Activated T-cell treated with anti-CD3 and anti-CD28 coated beads for 1 hour (primary cell): ENCODE measurements around the gene CEP192.
"Not testable (repeated sequence)": the region's sequence is repeated elsewhere in the genome, so short reads cannot be mapped to it uniquely, and the experiment has no call there.

ENCODE experiments used
- DNase-seq: peaks from one replicate; pipeline ENCODE4 v3.0.0-alpha.2; 2020; ENCODE audit warnings: low read depth

CEP192 gene

DNA sequence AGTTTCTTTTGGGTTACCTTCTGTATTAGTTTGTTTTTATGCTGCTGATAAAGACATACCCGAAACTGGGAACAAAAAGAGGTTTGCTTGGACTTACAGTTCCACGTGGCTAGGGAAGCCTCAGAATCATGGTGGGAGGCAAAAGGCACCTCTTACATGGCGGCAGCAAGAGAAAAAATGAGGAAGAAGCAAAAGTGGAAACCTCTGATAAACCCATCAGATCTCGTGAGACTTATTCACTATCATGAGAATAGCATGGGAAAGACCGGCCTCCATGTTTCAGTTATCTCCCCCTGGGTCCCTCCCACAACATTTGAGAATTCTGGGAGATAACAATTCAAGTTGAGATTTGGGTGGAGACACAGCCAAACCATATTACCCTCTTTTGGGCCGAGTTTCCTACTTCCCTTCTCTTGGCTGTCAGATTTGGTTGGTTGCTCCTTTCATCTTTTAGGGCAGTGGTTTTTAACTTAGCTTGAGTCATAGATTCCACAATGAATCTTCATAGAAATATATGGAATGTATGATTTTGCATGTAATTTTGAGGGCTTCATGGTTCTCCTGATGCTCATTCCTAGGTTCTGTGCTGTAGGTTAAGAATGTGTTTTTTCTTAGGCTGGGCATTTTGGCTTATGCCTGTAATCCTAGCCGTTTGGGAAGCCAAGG, 44.2 kb downstream of the CEP192 start:
- DNase-seq: no peak

DNA sequence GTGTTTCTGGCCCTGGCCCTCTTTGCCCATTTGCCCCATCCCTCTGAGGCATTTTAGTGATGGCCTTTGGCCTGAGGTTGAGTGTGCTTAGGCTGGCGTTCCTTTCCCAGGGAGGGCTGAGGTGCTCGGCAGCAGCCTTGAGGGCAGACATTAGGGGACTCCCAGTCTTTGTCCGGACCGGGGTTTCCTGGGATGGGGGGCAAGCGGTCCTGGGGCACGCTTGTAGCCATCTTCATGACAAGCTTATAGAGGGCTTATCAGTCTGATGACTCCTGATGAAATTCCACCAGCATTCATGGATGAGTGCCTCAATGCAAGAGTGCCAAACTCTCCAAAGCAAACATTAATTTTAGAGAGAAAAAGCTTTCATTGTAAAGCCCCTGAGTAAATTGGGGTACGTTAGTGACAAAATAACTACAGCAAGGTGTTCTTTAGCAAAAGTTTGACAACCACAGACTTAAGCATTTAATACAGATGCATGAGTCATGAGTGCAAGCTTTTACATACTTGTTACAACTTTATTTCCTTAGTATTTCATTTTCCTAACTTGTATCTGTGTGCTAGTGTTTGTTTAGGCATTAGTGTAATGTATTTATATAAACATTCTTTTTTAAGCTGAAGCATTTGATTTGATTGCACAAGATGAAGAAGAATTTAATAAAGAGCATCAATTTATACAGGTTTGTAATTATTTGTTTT, 45.6 kb downstream of the CEP192 start:
- no peak for DNase-seq

DNA sequence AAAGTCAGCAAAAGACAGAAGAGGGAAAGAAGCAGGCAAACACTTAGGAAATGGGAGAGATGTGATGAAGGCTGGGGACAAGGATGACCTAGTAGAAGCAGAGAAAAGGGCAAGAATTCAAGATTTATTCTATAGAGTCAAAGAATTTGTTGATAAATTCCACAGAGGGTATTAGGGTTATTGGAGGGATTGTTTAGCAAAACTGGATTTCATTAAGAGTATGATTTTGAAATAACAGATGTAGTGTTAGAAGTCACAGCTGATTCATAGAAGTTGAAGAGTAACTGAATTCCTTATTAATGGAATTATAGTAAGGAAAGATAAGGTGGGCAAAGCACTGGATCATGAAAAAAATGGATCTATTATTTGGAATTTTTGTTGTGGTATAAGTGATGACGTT, 48.6 kb downstream of the CEP192 start:
- DNase-seq: no peak

DNA sequence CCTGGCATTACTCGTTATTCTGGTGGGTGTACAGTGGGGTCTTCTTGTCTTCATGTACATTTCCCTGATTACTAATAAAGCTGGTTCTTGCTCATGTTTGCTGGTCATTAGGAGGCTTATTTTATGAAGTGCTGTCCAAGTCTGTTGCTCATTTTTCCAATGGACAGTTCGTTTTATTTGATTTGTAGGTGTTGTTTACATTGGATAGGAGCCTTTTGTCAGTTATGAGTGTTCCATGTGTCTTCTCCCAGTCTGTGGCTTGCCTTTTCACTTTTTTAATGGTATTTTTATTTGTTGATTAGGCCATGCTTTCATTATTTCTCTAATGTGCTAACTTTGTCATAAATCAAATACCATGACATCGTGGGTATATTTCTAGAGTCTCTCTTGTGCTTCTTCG, 51.9 kb downstream of the CEP192 start:
- DNase-seq: no peak

DNA sequence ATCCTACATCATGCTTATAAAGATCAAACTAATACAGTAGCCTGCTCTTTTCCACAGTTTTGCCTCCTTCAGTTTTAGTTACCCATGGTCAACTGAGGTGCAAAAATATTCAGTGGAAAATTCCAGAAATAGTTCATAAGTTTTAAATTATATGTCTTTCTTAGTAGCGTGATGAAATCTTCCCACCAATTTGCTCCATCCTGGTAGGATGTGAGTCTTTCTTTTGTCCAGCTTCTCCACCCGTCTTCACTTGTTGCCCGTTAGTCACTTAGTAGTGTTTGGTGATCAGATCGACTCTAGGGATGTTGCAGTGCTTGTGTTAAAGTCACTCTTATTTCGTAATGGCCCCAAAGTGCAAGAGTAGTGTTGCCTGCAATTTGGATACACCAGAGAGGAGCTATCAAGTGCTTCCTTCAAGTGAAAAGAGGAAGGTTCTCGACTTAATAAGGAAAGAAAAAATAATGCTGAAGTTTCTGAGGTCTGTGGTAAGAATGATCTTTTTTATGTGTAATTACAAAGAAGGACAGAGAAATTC, 57.0 kb downstream of the CEP192 start:
- DNase-seq: no peak

DNA sequence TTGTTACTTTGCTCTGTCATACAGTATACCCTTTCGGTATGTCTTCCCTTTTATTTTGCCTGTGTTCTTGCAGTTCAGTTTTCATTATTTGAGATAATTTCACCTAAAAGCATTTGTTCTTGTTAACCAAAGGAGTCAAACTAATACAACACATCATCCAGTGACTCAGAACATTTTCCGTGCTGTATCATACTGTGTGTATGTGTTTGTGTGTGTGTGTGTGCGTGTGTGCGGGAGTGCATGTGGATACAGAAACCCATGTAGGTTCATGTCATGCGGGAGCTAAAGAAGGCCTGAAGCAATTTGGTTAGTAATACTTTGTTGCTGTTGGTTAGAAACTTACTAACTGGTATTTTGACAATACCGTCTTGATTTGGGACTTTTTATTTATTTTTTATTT, 60.0 kb downstream of the CEP192 start:
- DNase-seq: no peak

DNA sequence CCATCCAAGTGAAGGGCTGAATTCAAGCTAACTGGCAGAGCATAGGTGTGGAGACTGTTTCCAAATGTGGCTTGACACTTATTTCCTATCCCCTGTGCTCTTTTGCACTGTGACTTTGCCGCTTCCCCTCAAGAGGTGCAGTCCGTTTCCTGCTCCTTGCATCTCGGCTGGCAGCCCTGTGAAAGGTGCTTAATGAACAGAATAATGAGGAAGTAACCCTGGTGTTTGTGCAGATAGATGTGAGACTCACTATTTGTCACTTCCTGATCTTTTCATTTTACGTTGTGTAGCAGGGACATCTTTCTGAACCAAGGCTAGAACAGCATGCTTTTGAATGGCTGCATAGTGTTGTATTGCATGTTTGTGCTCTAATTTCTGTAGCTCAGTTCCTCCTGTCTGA, 60.8 kb downstream of the CEP192 start:
- DNase-seq: no peak

DNA sequence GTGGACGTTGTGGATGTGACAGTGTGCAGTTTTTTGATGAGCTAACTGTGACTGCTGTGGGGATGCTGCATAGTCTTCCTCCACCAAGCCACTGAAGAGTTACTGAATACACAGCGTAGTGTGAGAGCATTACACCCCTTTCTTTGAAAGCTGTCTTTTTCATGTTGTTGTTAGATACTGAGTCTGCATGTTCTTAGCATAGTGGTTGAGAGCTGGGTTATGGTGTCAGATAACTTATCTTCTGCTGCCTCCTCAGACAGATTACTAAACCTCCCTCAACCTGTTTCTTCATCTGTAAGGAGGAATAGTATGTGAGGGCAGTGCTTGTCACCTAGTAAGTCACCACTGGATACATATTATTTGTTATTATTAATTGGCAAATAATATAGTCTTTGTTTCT, 63.2 kb downstream of the CEP192 start:
- DNase-seq: no peak

DNA sequence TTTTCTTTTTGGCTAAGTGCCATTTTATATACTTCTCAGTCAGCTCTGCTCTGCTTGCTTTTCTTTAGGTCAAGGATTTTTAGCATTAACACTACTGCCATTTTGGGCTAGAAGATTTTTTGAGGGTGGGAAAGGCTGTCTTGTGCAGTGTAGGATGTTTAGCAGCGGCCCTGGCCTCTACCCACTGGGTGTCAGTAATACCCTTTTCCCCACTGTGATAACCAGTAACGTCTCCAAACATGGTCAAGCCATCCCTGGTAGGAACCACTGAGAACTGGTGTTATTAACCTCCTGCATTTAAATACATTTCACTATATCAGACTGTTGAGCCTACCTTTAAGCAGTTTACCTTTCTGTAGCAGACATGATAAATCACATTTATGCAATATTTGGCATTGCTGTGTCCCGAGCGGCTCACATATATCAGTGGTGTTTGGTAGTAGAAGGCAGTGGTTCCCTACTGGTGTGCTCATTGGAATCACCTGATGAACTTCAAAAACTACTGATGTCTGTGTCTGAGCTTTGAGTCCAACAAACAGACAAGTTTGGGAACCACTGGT, 70.5 kb downstream of the CEP192 start:
- DNase-seq: no peak

DNA sequence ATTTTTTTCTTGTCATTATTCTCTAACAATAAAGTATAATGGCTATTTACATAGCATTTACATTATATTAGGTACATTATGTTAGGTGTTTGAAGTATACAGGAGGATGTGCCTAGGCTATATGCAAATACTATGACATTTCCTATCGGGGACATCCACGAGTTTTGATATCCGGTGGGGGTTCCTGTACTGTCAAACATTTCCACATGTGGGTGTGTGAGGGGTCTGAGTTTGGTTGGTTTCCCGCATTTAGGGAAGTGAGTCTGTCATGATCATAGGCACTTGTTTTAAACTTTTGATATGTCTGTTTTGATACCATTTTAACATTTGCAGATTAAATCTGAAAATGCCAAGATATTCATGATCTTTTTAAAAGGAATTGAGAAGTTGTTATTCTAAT, 76.0 kb downstream of the CEP192 start:
- no peak for DNase-seq

DNA sequence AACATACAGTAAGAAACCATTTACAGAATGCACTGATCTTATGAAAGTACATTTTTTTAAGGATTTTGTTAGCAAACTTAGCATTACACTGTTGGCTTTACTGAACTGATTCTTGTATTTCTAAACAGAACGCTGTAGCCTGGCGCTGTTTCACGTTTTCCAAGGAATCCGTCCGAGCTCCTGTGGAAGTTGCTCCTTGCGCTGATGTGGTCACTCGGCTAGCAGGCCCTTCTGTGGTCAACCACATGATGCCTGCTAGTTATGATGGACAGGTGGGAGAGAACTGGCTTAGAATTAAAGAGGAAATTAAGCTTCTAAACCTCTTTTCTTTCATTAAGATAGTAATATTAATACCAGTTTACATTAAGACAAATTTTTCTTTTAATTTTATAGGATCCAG, 76.8 kb downstream of the CEP192 start:
- no peak for DNase-seq

DNA sequence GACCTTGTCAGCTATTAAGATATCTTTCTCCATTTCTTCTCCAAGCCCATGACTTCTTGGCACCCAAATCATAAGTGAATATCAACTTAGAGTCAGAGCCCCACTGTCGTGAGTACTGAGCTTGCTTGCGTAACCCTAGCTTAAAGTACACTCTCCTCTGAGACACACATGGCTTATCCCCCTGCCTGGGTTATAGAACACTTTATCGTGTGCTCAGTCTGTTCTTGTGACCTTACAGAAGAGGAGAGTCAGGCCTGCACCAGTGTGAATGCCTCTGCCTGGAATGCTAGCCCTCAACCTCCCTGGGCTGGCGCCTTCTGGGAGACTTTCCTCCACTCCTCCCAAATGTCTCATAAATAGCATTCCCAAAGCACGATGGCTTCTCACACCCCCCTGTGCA, 79.3 kb downstream of the CEP192 start:
- DNase-seq: no peak

DNA sequence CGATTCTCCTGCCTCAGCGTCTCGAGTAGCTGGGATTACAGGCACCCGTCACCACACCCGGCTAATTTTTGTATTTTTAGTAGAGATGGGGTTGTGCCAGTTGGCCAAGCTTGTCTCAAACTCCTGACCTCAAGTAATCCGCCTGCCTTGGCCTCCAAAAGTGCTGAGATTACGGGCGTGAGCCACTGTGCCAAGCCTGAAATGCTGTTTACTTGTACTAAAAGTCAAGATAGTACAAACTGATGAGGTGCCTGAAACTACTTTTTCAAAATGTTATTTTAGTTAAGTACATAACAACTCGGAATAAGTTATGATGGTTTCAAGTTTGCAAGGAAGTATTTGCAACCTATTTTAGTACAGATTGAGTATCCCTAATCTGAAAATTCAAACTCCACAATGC, 85.7 kb downstream of the CEP192 start:
- DNase-seq: no peak

DNA sequence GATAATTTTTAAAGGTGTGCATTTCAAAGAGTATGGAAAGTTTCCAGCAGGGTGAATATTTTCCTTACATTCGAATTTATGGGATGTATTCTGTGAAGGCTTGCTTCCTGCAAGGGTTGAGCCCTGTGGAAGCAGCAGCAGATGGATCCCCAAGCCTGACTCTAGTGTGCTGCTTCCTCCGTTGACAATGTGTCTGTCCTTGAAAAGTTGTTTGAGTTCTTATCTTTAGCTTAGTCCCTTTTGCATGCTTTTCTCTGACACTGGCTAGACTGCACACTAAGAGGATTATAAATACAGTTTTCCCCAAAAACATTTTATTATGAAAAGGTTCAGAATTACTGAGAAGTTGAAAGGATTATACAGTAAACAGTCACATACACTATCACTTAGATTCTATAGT, 86.3 kb downstream of the CEP192 start:
- DNase-seq: no peak

DNA sequence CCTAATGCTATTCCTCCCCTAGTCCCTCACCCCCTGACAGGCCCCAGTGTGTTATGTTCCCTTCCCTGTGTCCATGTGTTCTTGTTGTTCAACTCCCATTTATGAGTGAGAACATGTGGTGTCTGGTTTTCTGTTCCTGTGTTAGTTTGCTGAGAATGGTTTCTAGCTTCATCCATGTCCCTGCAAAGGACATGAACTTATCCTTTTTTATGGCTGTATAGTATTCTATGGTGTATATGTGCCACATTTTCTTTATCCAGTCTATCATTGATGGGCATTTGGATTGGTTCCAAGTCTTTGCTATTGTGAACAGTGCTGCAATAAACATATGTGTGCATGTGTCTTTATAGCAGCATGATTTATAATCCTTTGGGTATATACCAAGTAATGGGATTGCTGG, 86.9 kb downstream of the CEP192 start:
- not testable (repeated sequence) for DNase-seq

DNA sequence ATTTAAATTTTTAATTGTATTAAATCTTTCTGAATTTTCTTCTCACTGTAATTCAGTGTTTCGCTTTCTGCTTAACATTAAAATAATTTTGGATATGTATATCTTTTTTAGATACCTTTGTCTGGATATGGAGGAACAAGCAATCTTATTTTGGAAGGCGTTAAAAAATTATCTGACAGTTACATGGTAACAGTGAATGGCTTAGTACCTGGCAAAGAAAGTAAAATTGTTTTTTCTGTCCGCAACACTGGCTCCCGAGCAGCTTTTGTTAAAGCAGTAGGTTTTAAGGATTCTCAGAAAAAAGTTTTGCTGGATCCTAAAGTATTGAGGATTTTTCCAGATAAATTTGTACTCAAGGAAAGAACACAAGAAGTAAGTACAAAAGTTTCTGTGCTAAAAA, 95.7 kb downstream of the CEP192 start:
- DNase-seq: no peak

DNA sequence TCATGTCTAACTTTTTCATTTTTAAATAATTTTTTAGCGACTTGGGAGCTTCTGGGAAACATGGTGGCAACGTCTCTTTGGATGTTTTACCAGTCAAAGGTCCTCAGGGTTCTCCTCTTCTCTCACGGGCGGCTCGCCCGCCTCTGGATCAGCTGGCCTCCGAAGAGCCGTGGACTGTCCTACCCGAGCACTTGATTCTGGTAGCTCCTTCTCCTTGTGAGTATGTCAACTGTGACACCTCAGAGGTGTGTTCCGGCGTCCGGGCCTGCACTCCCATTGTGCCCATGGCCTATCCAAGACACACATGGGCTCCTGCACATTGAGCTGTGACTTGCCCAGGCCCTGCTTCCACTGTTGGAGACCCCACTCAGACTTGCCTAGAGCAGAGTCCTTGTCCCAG, 104.3 kb downstream of the CEP192 start:
- no peak for DNase-seq

DNA sequence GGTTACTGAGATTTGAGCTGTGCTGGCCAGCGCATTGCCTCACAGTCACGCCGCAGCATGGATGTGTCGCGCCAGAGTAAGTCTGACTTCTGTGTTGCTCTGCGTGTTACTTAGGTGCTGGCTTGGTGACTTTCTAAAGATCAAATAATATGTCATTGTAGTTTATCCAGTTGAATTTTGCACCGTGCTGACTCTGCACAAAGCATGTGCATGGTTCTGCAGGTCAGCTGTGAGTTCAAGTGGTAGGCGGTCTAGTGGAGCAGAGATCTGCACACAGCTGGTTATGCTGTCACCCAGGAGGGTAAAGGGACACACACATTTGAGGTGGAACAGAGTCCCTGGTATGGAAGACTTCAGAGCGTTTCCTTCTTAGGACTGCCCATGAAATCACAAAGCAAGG, 105.1 kb downstream of the CEP192 start:
- no peak for DNase-seq

DNA sequence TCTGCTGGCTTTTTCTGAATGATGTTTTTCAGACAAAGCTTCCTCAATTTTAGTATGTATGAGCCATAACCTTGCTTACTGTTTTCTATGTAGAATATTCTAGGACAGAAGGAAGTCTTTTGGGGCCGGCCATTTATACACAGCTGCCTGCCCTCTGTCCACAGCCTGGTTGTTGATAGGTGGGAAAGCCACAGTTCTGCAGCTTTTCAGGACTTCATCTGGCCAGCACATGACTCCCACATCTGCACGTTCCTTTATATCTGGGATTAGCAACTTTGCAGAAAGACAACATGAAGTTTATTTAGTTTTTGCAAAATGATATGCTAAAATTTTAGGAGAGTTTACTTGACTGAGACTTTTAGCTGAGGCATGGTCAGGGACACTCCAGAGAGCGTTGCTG, 105.6 kb downstream of the CEP192 start:
- DNase-seq: no peak

DNA sequence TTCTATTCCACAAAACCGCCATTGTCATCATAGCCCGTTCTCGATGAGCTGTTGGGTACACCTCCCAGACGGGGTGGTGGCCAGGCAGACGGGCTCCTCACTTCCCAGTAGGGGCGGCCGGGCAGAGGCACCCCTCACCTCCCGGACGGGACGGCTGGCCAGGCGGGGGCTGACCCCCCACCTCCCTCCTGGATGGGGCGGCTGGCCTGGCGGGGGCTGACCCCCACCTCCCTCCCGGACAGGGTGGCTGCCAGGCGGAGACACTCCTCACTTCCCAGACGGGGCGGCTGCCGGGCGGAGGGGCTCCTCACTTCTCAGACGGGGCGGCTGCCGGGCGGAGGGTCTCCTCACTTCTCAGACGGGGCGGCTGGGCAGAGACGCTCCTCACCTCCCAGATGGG, 106.9 kb downstream of the CEP192 start:
- not testable (repeated sequence) for DNase-seq

DNA sequence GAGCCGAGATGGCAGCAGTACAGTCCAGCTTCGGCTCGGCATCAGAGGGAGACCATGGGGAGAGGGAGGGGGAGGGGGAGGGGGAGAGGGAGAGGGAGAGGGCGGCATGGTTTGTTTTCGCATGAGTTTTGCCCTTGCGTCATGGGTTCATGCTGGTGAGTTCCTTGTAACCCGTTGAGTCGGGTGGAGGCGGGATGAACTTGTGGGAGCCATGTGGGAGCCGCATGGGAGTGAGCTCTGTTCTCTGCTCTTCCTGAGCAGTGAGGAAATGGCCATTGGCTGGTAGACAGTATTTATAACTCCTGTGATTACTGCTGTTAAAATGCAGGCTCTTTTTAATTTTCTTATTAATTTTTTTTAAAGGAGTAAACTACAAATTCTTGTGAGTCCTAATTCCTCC, 108.0 kb downstream of the CEP192 start:
- DNase-seq: no peak

DNA sequence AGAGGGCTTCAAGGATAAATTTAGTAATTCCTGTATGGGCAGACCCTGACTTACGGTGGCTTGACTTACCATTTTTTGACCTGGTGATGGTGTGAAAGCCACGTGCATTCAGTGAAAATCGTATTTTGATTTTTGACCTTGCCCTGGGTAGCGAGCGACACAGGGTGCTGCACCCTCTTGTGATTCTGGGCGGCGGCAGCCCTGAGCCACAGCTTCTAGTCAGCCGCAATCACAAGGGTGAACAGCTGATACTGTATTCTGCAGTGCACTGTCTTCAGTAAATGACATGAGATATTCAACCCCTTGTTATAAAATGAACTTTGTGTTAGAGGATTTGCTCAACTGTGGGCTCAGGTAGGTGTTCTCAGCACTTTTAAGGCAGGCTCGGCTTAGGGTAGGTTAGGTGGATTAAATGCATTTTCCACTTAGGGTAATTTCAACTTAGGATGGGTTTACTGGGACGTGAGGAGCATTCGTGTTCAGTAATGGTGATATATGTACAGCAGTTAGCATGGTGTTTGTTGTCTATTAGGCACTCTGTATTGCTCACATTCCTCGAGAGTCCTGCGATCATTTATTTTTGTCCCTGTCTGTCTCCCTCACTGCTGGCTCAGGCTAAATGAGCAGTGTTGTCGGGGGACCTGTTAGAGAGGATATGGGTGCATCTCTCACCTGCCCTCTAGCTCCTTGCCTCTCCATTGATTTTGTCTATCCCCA, 109.9 kb downstream of the CEP192 start:
- no peak for DNase-seq

DNA sequence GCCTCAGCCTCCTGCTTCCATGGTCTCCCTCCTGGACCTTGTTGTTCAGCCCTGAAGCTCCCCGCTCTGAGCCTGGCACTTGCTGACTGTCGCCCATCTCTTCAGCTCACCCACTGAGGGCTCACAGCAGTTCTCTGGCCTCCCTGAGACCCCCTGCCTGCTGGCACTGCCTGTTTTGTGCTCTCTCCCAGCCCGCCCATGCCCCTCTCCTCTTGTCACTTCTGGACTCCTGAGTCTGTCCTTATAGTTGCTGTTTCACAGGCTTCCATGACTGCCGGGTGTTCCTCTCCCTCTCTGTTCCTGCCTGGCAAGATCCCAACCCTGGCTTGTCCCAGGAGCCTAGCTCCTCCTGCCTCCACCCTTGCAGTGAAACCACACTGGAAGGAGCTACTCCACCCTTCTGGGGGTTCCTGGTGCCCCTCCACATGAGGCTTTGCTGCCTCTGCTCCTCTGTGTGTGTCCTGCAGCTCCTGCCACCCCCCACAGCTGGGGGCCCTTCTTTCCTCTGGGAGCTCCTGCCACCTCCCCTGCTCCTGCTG, 110.6 kb downstream of the CEP192 start:
- DNase-seq: no peak
